HL-60 (cell line): ENCODE data around the gene KCND2.

ENCODE experiments used
- POLR2AphosphoS5 ChIP-seq: IDR thresholded peaks from 2 replicates; pipeline ENCODE4 v1.6.1; 2012; ENCODE audit warnings: low read depth
- TF ChIP-seq, protein P1 (sequence below): IDR thresholded peaks from 2 replicates; pipeline ENCODE4 v1.6.1; 2012; ENCODE audit warnings: low read depth; ENCODE audit not compliant: insufficient replicate concordance
- TF ChIP-seq, protein P2 (sequence below): IDR thresholded peaks from one replicate; pipeline ENCODE4 v1.5.1; 2011; ENCODE audit warnings: low read length, control low read depth, inconsistent platforms; ENCODE audit not compliant: insufficient read depth

DNA sequence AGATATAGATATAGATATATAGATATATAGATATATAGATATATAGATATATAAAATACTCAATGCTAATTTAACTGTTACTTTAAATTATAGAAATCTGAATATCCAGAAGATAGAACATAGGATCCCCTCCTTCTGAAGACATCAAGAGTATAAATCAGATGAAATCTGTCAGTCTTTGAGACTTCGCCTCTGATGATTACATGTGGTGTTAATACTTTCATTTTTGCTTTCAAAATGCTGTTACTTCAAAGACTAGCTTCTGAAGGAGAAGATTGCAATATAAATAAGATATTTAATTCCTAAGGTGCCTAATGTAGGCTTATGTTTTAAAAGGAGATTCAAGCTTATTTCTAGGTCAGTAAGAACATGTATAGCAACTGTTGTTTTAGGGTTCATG, 404.6 kb downstream of the KCND2 start:
- TF ChIP-seq, protein P1, sequence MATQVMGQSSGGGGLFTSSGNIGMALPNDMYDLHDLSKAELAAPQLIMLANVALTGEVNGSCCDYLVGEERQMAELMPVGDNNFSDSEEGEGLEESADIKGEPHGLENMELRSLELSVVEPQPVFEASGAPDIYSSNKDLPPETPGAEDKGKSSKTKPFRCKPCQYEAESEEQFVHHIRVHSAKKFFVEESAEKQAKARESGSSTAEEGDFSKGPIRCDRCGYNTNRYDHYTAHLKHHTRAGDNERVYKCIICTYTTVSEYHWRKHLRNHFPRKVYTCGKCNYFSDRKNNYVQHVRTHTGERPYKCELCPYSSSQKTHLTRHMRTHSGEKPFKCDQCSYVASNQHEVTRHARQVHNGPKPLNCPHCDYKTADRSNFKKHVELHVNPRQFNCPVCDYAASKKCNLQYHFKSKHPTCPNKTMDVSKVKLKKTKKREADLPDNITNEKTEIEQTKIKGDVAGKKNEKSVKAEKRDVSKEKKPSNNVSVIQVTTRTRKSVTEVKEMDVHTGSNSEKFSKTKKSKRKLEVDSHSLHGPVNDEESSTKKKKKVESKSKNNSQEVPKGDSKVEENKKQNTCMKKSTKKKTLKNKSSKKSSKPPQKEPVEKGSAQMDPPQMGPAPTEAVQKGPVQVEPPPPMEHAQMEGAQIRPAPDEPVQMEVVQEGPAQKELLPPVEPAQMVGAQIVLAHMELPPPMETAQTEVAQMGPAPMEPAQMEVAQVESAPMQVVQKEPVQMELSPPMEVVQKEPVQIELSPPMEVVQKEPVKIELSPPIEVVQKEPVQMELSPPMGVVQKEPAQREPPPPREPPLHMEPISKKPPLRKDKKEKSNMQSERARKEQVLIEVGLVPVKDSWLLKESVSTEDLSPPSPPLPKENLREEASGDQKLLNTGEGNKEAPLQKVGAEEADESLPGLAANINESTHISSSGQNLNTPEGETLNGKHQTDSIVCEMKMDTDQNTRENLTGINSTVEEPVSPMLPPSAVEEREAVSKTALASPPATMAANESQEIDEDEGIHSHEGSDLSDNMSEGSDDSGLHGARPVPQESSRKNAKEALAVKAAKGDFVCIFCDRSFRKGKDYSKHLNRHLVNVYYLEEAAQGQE = no peak
- TF ChIP-seq, protein P2, sequence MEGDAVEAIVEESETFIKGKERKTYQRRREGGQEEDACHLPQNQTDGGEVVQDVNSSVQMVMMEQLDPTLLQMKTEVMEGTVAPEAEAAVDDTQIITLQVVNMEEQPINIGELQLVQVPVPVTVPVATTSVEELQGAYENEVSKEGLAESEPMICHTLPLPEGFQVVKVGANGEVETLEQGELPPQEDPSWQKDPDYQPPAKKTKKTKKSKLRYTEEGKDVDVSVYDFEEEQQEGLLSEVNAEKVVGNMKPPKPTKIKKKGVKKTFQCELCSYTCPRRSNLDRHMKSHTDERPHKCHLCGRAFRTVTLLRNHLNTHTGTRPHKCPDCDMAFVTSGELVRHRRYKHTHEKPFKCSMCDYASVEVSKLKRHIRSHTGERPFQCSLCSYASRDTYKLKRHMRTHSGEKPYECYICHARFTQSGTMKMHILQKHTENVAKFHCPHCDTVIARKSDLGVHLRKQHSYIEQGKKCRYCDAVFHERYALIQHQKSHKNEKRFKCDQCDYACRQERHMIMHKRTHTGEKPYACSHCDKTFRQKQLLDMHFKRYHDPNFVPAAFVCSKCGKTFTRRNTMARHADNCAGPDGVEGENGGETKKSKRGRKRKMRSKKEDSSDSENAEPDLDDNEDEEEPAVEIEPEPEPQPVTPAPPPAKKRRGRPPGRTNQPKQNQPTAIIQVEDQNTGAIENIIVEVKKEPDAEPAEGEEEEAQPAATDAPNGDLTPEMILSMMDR = no peak
- TF ChIP-seq POLR2AphosphoS5 = no peak
